IPS-20b (cell line): Measurements from ENCODE around the gene GTF2H3.

Source experiments
- H3K27ac ChIP-seq: one replicate; pipeline ENCODE4 v1.5.1; 2013; ENCODE audit warnings: low read length
- H3K27me3 ChIP-seq: 2 replicates; pipeline ENCODE4 v1.6.1; 2013; ENCODE audit warnings: mild to moderate bottlenecking, low read length, inconsistent platforms; ENCODE audit not compliant: insufficient read depth
- H3K36me3 ChIP-seq: 2 replicates; pipeline ENCODE4 v1.6.1; 2013; ENCODE audit warnings: low read depth, mild to moderate bottlenecking, inconsistent platforms, low read length, moderate library complexity; ENCODE audit not compliant: insufficient read depth
- H3K4me1 ChIP-seq: 2 replicates; pipeline ENCODE4 v1.6.1; 2013; ENCODE audit warnings: mild to moderate bottlenecking, control low read depth, inconsistent platforms, low read length, moderate library complexity; ENCODE audit not compliant: insufficient read depth
- H3K4me3 ChIP-seq: 2 replicates; pipeline ENCODE4 v1.5.1; 2013; ENCODE audit warnings: mild to moderate bottlenecking, low read length, inconsistent platforms
- H3K9ac ChIP-seq: 2 replicates; pipeline ENCODE4 v1.6.1; 2013; ENCODE audit warnings: low read depth, mild to moderate bottlenecking, inconsistent platforms, low read length, moderate library complexity
- H3K9me3 ChIP-seq: 2 replicates; pipeline ENCODE4 v1.6.1; 2013; ENCODE audit warnings: mild to moderate bottlenecking, low read depth, low read length, inconsistent platforms; ENCODE audit not compliant: insufficient read depth

The GTF2H3 gene

GRCh38 chr12:123608182-123608581, 25.4 kb upstream of the GTF2H3 start:
- no peak overlapping the region for H3K27ac ChIP-seq
- no peak overlapping the region for H3K9ac ChIP-seq
- no peak overlapping the region for H3K4me3 ChIP-seq
- H3K4me1 ChIP-seq, result no peaks in the 10 kb centered on the region
- no peaks in the 10 kb centered on the region for H3K27me3 ChIP-seq
- H3K36me3 ChIP-seq, result peaks cover 94% of the 10 kb centered on the region
- H3K9me3 ChIP-seq, result no peaks in the 10 kb centered on the region

- Histone ChIP-seq H3K9me3 (no peaks in the 10 kb centered on the region), H3K9ac (no peak overlapping the region), H3K4me3 (no peak overlapping the region), H3K36me3 (peaks cover 94% of the 10 kb centered on the region), H3K27ac (no peak overlapping the region), H3K27me3 (no peaks in the 10 kb centered on the region), H3K4me1 (no peaks in the 10 kb centered on the region)
Measured at GRCh38 chr12:123614110-123614509, 19.5 kb upstream of the GTF2H3 start.

DNA sequence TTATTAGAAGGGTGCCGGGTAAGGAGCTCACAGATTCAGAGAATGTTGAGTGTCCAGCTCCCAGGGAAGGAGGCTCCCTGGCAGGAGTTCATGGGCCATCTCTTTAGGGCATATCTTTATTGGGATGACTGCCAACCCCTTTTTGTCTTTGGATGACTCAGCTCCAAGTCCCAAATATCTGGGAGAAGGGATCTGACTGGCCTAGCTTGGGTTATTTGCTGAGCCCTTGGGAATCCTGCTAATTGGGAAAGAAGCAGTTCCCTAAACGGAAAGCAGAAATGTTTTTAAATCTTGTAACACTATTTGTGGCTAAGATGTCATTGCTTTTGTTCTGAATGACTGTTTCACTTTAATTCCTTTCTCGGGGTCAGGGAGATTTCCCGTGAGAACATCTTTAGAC, 19.1 kb upstream of the GTF2H3 start:
- H3K9me3 ChIP-seq, result no peaks in the 10 kb centered on the region
- H3K9ac ChIP-seq, result no peak overlapping the region
- peaks cover 94% of the 10 kb centered on the region for H3K36me3 ChIP-seq
- H3K27me3 ChIP-seq, result no peaks in the 10 kb centered on the region
- H3K27ac ChIP-seq, result no peak overlapping the region
- H3K4me3 ChIP-seq, result no peak overlapping the region
- H3K4me1 ChIP-seq, result no peaks in the 10 kb centered on the region

DNA sequence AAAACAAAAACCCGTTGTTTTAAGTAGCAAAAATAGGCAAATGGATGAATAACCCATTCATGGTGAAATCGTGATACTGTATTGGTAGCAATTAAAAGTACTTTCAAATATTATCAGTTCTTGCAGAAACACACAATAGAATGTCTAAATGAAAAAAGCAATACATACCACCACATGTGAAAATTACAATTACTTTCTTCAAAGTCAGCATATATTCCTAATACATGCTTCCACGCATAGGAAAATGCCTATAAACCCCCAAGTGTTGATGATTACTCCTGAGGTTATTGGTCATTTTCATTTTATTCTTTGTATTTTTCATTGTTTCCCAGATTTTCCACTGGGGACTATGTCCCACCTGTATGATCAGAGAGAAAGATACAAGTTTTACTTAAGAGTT, 16.5 kb upstream of the GTF2H3 start:
- Histone ChIP-seq H3K9ac (no peak overlapping the region), H3K27me3 (no peaks in the 10 kb centered on the region), H3K4me1 (no peaks in the 10 kb centered on the region), H3K4me3 (no peak overlapping the region), H3K9me3 (no peaks in the 10 kb centered on the region), H3K27ac (no peak overlapping the region), H3K36me3 (peaks cover 95% of the 10 kb centered on the region)

DNA sequence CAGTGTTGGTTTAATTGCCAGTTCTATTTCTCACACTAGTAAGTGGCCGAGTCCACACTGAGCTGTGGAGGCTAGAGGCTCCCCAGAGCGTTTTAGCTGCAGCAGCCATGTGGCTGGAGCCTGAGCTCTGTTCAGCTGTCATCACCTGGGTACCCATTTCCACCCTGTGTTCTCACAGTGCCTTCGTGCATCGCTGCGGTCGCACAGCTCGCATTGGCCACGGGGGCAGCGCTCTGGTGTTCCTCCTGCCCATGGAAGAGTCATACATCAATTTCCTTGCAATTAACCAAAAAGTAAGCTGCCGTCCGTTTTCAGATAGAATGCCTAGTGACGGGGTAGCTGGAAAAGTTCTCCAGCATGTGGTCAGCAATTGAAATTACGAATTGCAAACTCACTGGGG, 16.0 kb upstream of the GTF2H3 start:
- Histone ChIP-seq H3K4me1 (no peaks in the 10 kb centered on the region), H3K4me3 (no peak overlapping the region), H3K36me3 (peaks cover 95% of the 10 kb centered on the region), H3K9me3 (no peaks in the 10 kb centered on the region), H3K27me3 (no peaks in the 10 kb centered on the region), H3K9ac (no peak overlapping the region), H3K27ac (no peak overlapping the region)

- H3K4me3 ChIP-seq, result no peak overlapping the region
- H3K27me3 ChIP-seq, result no peaks in the 10 kb centered on the region
- no peak overlapping the region for H3K9ac ChIP-seq
- no peaks in the 10 kb centered on the region for H3K9me3 ChIP-seq
- H3K36me3 ChIP-seq, result peaks cover 81% of the 10 kb centered on the region
- H3K4me1 ChIP-seq, result no peaks in the 10 kb centered on the region
- no peak overlapping the region for H3K27ac ChIP-seq
Measured at GRCh38 chr12:123621101-123621500, 12.5 kb upstream of the GTF2H3 start.

- no peaks in the 10 kb centered on the region for H3K9me3 ChIP-seq
- peaks cover 81% of the 10 kb centered on the region for H3K36me3 ChIP-seq
- H3K9ac ChIP-seq, result no peak overlapping the region
- H3K4me1 ChIP-seq, result no peaks in the 10 kb centered on the region
- no peak overlapping the region for H3K27ac ChIP-seq
- no peak overlapping the region for H3K4me3 ChIP-seq
- no peaks in the 10 kb centered on the region for H3K27me3 ChIP-seq
Measured at GRCh38 chr12:123621619-123622530, 11.8 kb upstream of the GTF2H3 start.

- H3K36me3 ChIP-seq, result peaks cover 21% of the 10 kb centered on the region
- peaks cover 3% of the 10 kb centered on the region; the same call in 1 of the 2 replicates for H3K4me1 ChIP-seq
- peak overlapping the region; percentile 35 for H3K27ac ChIP-seq
- no peaks in the 10 kb centered on the region for H3K9me3 ChIP-seq
- no peaks in the 10 kb centered on the region for H3K27me3 ChIP-seq
- H3K4me3 ChIP-seq, result peak overlapping the region; percentile 88
- peak overlapping the region; percentile 95 for H3K9ac ChIP-seq
Measured at GRCh38 chr12:123634142-123634561, 523 bp downstream of the GTF2H3 start.

DNA sequence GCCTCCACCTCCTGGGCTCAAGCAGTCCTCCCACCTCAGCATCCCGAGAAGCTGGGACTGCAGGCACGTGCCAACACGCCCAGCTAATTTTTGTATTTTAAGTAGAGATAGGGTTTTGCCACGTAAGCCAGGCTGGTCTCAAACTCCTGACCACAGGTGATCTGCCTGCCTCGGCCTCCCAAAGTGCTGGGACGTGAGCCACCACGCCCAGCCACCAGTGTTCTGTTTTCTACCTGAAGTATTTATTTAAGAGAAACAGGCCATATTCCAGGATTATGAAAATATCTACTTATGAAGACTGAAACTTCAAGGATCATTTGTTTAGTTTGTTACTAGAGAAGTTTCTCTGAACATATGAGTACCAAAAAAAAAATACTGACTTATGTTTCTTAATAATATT, 10.3 kb downstream of the GTF2H3 start:
- Histone ChIP-seq H3K36me3 (peaks cover 53% of the 10 kb centered on the region), H3K4me1 (no peaks in the 10 kb centered on the region), H3K27ac (no peak overlapping the region), H3K9ac (no peak overlapping the region), H3K27me3 (no peaks in the 10 kb centered on the region), H3K9me3 (no peaks in the 10 kb centered on the region), H3K4me3 (no peak overlapping the region)

DNA sequence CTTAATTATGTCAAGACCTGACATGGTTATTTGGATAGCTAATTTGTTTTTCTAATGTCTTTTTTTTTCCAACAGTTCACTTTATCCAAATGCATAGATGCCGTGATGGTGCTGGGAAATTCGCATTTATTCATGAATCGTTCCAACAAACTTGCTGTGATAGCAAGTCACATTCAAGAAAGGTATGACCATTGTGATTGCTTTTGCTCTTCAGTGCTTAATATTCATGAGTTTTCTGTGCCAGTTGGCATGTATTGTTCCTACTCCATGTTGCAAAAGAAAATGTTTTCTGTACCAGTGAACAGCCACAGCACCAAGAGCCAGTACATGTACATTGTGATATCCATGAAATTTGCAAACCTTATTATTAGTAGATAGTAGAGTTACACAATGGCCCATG, 11.8 kb downstream of the GTF2H3 start:
- Histone ChIP-seq H3K36me3 (peaks cover 68% of the 10 kb centered on the region), H3K4me1 (no peaks in the 10 kb centered on the region), H3K27ac (no peak overlapping the region), H3K9ac (no peak overlapping the region), H3K27me3 (no peaks in the 10 kb centered on the region), H3K9me3 (no peaks in the 10 kb centered on the region), H3K4me3 (no peak overlapping the region)

DNA sequence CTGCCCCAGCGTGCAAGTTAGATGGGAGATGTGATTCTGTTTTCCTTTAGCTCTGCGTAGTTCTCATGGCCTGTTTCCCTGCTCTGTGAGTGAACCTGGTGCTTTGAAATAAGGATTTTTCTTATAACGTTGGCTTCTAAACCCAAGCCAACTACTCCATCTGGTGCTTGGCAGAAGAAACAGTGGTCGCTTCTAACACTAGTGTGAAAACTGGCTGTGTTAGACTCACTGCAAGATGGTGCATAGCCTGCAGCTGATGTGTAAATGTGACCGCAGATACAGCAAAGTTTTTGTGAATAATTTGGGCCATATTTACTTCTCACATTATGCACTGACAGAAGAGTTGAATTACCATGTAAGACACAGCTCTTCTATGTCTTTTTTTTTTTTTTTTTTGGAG, 12.2 kb downstream of the GTF2H3 start:
- Histone ChIP-seq H3K9me3 (no peaks in the 10 kb centered on the region), H3K27ac (no peak overlapping the region), H3K9ac (no peak overlapping the region), H3K36me3 (peaks cover 73% of the 10 kb centered on the region), H3K4me1 (no peaks in the 10 kb centered on the region), H3K27me3 (no peaks in the 10 kb centered on the region), H3K4me3 (no peak overlapping the region)

DNA sequence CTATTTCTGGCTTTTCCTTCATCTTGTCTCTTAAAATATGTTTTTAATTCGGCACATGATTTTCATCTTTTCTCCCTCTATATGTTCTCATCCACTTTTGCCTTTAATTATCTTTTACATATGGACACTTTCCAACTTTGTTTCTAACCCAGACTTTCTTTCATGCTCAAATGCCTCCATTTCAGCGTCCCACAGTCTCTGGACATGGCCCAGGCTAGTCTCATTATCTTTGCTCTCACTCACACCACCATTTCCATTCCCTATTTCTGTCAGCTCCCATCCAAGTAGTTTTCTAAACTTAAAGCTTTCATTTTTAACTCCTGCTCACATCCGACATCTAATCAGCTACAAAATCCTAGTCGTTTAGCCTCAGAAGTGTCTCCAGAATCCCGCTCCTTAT, 14.8 kb downstream of the GTF2H3 start:
- Histone ChIP-seq H3K36me3 (peaks cover 80% of the 10 kb centered on the region), H3K4me3 (no peak overlapping the region), H3K9ac (no peak overlapping the region), H3K4me1 (no peaks in the 10 kb centered on the region), H3K9me3 (no peaks in the 10 kb centered on the region), H3K27me3 (no peaks in the 10 kb centered on the region), H3K27ac (no peak overlapping the region)
